GM23338 (cell line): ENCODE data around the gene TPP1. TPM values are rescaled to one million over a fixed set of nuclear protein-coding genes. Genes with fewer than 3 reads are reported as not detected.

Source experiments
- ATAC-seq: fragments of 200-7000 bp; cut with Tn5 transposase; 3 replicates; pipeline ENCODE4 v1.9.1; 2020
- DNase-seq: peaks from one replicate; pipeline ENCODE4 v3.0.0-alpha.2; 2015; ENCODE audit warnings: low spot score
- H2AFZ ChIP-seq: fragments of 200-600 bp; sonication (generic); 2 replicates; pipeline ENCODE4 v1.8.0; 2016; ENCODE audit warnings: antibody characterized with exemption, mild to moderate bottlenecking, moderate library complexity
- H3F3A ChIP-seq: fragments of 200-600 bp; sonication (generic); replicated peaks from 2 replicates; pipeline ENCODE4 v1.8.0; 2017; ENCODE audit warnings: antibody characterized with exemption, mixed run types, low read depth
- H3K27ac ChIP-seq: fragments of 200-600 bp; sonication (generic); 2 replicates; pipeline ENCODE4 v1.6.1; 2016; ENCODE audit warnings: low read depth
- H3K27me3 ChIP-seq: fragments of 200-600 bp; sonication (generic); 2 replicates; pipeline ENCODE4 v1.8.0; 2016; ENCODE audit warnings: mild to moderate bottlenecking, mixed run types, moderate library complexity; ENCODE audit not compliant: insufficient read depth
- H3K36me3 ChIP-seq: fragments of 200-600 bp; sonication (generic); 2 replicates; pipeline ENCODE4 v1.8.0; 2016; ENCODE audit warnings: mild to moderate bottlenecking; ENCODE audit not compliant: insufficient read depth
- H3K4me1 ChIP-seq: fragments of 200-600 bp; sonication (generic); 2 replicates; pipeline ENCODE4 v1.8.0; 2016; ENCODE audit warnings: mild to moderate bottlenecking, moderate library complexity; ENCODE audit not compliant: insufficient read depth
- H3K4me2 ChIP-seq: fragments of 200-600 bp; sonication (generic); 2 replicates; pipeline ENCODE4 v1.7.1; 2017; ENCODE audit warnings: mixed run types
- H3K4me3 ChIP-seq: fragments of 200-600 bp; sonication (generic); 2 replicates; pipeline ENCODE4 v1.6.1; 2016; ENCODE audit warnings: mixed run types
- H3K79me2 ChIP-seq: fragments of 200-600 bp; sonication (generic); replicated peaks from 2 replicates; pipeline ENCODE4 v1.8.0; 2017; ENCODE audit warnings: mild to moderate bottlenecking; ENCODE audit not compliant: insufficient read depth
- H3K9me2 ChIP-seq: fragments of 200-600 bp; sonication (generic); 2 replicates; pipeline ENCODE4 v1.8.0; 2017; ENCODE audit not compliant: insufficient read depth
- H4K20me1 ChIP-seq: fragments of 200-600 bp; sonication (generic); replicated peaks from 2 replicates; pipeline ENCODE4 v1.8.0; 2017; ENCODE audit warnings: mild to moderate bottlenecking; ENCODE audit not compliant: insufficient read depth
- H3K27ac Mint-ChIP-seq: 2 replicates; pipeline ENCODE4 v1.8.0; 2020; ENCODE audit warnings: inconsistent platforms, mild to moderate bottlenecking, moderate library complexity, mixed read lengths
- H3K27me3 Mint-ChIP-seq: 3 replicates; pipeline ENCODE4 v1.8.0; 2022; ENCODE audit warnings: low read depth, mild to moderate bottlenecking, moderate library complexity, mixed read lengths, inconsistent platforms; ENCODE audit not compliant: insufficient read depth, poor library complexity
- H3K36me3 Mint-ChIP-seq: 3 replicates; pipeline ENCODE4 v1.8.0; 2021; ENCODE audit warnings: low read depth, mild to moderate bottlenecking, inconsistent platforms, moderate library complexity, mixed read lengths
- H3K4me1 Mint-ChIP-seq: 3 replicates; pipeline ENCODE4 v1.8.0; 2020; ENCODE audit warnings: mild to moderate bottlenecking, inconsistent platforms, mixed read lengths
- H3K4me3 Mint-ChIP-seq: 3 replicates; pipeline ENCODE4 v1.8.0; 2021; ENCODE audit warnings: moderate library complexity, mild to moderate bottlenecking, inconsistent platforms, mixed read lengths
- H3K9me3 Mint-ChIP-seq: 3 replicates; pipeline ENCODE4 v1.8.0; 2020; ENCODE audit warnings: moderate library complexity, mild to moderate bottlenecking, inconsistent platforms, mixed read lengths
- CREB1 ChIP-seq: fragments of 250-450 bp; sonication (Bioruptor Pico); IDR thresholded peaks from 2 replicates; pipeline ENCODE4 v1.5.0; 2020; ENCODE audit warnings: low read depth, mild to moderate bottlenecking, moderate library complexity
- CTCF ChIP-seq, 2 experiments: fragments of 200-600 bp in 1 of 2; sonication (generic) in 1 of 2; conservative IDR thresholded peaks; 2 replicates each; pipeline versions ENCODE4 v1.5.1 to v1.6.1; 2016 to 2017; ENCODE audit warnings: antibody characterized with exemption in 2 of 2, low read depth in 2 of 2, mild to moderate bottlenecking in 2 of 2, moderate library complexity in 1 of 2
- ETS1 ChIP-seq: IDR thresholded peaks from 2 replicates; pipeline ENCODE4 v1.6.1; 2016; ENCODE audit warnings: antibody characterized with exemption
- EZH2 ChIP-seq: fragments of 200-600 bp; sonication (generic); IDR thresholded peaks from one replicate; pipeline ENCODE4 v1.8.0; 2017; ENCODE audit warnings: antibody characterized with exemption, mild to moderate bottlenecking, low read depth; ENCODE audit not compliant: unreplicated experiment
- EZH2phosphoT487 ChIP-seq: fragments of 200-600 bp; sonication (generic); IDR thresholded peaks from one replicate; pipeline ENCODE4 v1.8.1; 2018; ENCODE audit warnings: antibody characterized with exemption; ENCODE audit not compliant: unreplicated experiment
- JUNB ChIP-seq: IDR thresholded peaks from one replicate; pipeline ENCODE4 v1.6.1; 2016; ENCODE audit warnings: antibody characterized with exemption; ENCODE audit not compliant: unreplicated experiment
- NANOG ChIP-seq: IDR thresholded peaks from 2 replicates; pipeline ENCODE4 v1.6.1; 2016; ENCODE audit warnings: antibody characterized with exemption, borderline replicate concordance
- POLR2AphosphoS5 ChIP-seq: IDR thresholded peaks from 2 replicates; pipeline ENCODE4 v1.6.1; 2016; ENCODE audit warnings: antibody characterized with exemption, low read depth
- REST ChIP-seq: IDR thresholded peaks from one replicate; pipeline ENCODE4 v1.6.1; 2018; ENCODE audit warnings: antibody characterized with exemption; ENCODE audit not compliant: unreplicated experiment
- STAT1 ChIP-seq: IDR thresholded peaks from one replicate; pipeline ENCODE4 v1.6.1; 2016; ENCODE audit warnings: antibody characterized with exemption; ENCODE audit not compliant: unreplicated experiment
- ZNF114 ChIP-seq: fragments of 250-450 bp; sonication (Bioruptor Pico); IDR thresholded peaks from 2 replicates; pipeline ENCODE4 v1.5.0; 2020; ENCODE audit warnings: mild to moderate bottlenecking, moderate library complexity
- ZNF331 ChIP-seq: fragments of 250-450 bp; sonication (Bioruptor Pico); IDR thresholded peaks from 2 replicates; pipeline ENCODE4 v1.5.0; 2020; ENCODE audit warnings: low read depth, mild to moderate bottlenecking, moderate library complexity
- ZNF462 ChIP-seq: fragments of 250-450 bp; sonication (Bioruptor Pico); IDR thresholded peaks from 2 replicates; pipeline ENCODE4 v1.5.0; 2020; ENCODE audit warnings: mild to moderate bottlenecking, moderate library complexity
- polyA plus RNA-seq: library from polyadenylated mRNA; unstranded; fragments of >200 nt; fragmentation: Nextera tagmentation; extraction: Ambion mirVana; gene quantifications from 2 replicates; pipeline ENCODE4 v1.2.1, GENCODE V29; 2016
- total RNA-seq: library from RNA; depleted of rRNA; stranded (reverse); fragments of >200 nt; shearing (Covaris generic); gene quantifications from 2 replicates; pipeline ENCODE4 v1.2.3, GENCODE V29; 2014

The TPP1 gene
- total and polyA plus RNA-seq, 2 experiments from 2014 or later, result 21.7 to 49.7 TPM

GRCh38 chr11:6623391-6624363, 4.5 kb upstream of the TPP1 start:
- 0 out of 2 replicates have a peak, but pooled peaks cover 1% of the 10 kb centered on the region for H3K79me2 ChIP-seq
- no peak overlapping the region for H3K4me3 ChIP-seq
- H2AFZ ChIP-seq, result no peak overlapping the region
- no peaks in the 10 kb centered on the region for H3K9me3 Mint-ChIP-seq
- H3K4me1 Mint-ChIP-seq, result no peaks in the 10 kb centered on the region; the same call in 2 of the 3 replicates
- H3K9me2 ChIP-seq, result no peaks in the 10 kb centered on the region
- TF ChIP-seq NANOG (no peak), REST (no peak), CTCF (conservative IDR thresholded peaks at IDR 0.05; ENCODE audit: low read depth in 2 of 2) (no peak), ZNF462 (CRISPR knock-in tag) (no peak), ZNF331 (no peak), ETS1 (no peak), CREB1 (CRISPR knock-in tag) (no peak), ZNF114 (no peak), EZH2phosphoT487 (no peak), EZH2 (no peak), STAT1 (no peak), JUNB (no peak), POLR2AphosphoS5 (no peak)
- DNase-seq (no peak), ATAC-seq (no peak)
- peaks cover 7% of the 10 kb centered on the region for H3K27me3 ChIP-seq
- no peaks in the 10 kb centered on the region for H3F3A ChIP-seq
- no peak overlapping the region for H3K27ac ChIP-seq
- H3K27me3 Mint-ChIP-seq, result peaks cover 9% of the 10 kb centered on the region
- H3K27ac Mint-ChIP-seq, result no peak overlapping the region
- no peak overlapping the region for H3K4me2 ChIP-seq
- peaks cover 7% of the 10 kb centered on the region for H3K4me1 ChIP-seq
- H3K4me3 Mint-ChIP-seq, result no peak overlapping the region
- H4K20me1 ChIP-seq, result no peaks in the 10 kb centered on the region
- peaks cover 7% of the 10 kb centered on the region; the same call in 2 of the 3 replicates for H3K36me3 Mint-ChIP-seq
- H3K36me3 ChIP-seq, result no peaks in the 10 kb centered on the region
